SIG-M5 (cell line): ENCODE data around the gene HEATR9.

Source experiments
- DNase-seq: peaks from one replicate; lab custom pipeline; 2025; lab: John Stamatoyannopoulos, UW

Gene HEATR9

GRCh38 chr17:35808240-35808961 is 60.3 kb downstream of the HEATR9 start:
- DNase-seq = no peak

GRCh38 chr17:35807371-35808144 is 61.1 kb downstream of the HEATR9 start:
- DNase-seq = no peak
